Stimulated activated CD8-positive, alpha-beta memory T cell treated with anti-CD3 and anti-CD28 coated beads, Interleukin-7, amount 100 ng/mL, for 48 hours (primary cell): ENCODE results near the gene GPRC5B.

ENCODE experiments used
- DNase-seq, 2 donors: peaks; one replicate each; pipeline ENCODE4 v3.0.0-alpha.2; 2020; ENCODE audit warnings: low read depth in 1 of 2; ENCODE audit errors: extremely low read depth in 1 of 2

GPRC5B gene

GRCh38 chr16:19822533-19822932 is 62.1 kb downstream of the GPRC5B start:
- DNase-seq, result no peak

GRCh38 chr16:19817875-19818274 is 66.8 kb downstream of the GPRC5B start:
- no peak for DNase-seq

GRCh38 chr16:19817122-19817521 is 67.5 kb downstream of the GPRC5B start:
- no peak for DNase-seq

- no peak for DNase-seq
These were observed 69.2 kb downstream of the GPRC5B start for GRCh38 chr16:19815418-19815817.

GRCh38 chr16:19812986-19813385 is 71.7 kb downstream of the GPRC5B start:
- no peak for DNase-seq

- DNase-seq, result no peak
These were observed 73.6 kb downstream of the GPRC5B start for GRCh38 chr16:19810817-19811731.

GRCh38 chr16:19809693-19810092 is 75.0 kb downstream of the GPRC5B start:
- no peak for DNase-seq

- no peak for DNase-seq
These were observed 75.5 kb downstream of the GPRC5B start for GRCh38 chr16:19809121-19809635.

- DNase-seq, result no peak
These were observed 76.5 kb downstream of the GPRC5B start for GRCh38 chr16:19808061-19808641.
